RWPE2 (cell line): ENCODE measurements around the gene HOXC11.
A peak's percentile ranks its signal among the peaks of the same experiment; 100 is the strongest.

Source experiments
- ATAC-seq: fragments of 200-7000 bp; cut with Tn5 transposase; 3 replicates; pipeline ENCODE4 v1.9.1; 2021; ENCODE audit warnings: low read depth
- DNase-seq: peaks from one replicate; pipeline ENCODE4 v3.0.0-alpha.2; 2020; ENCODE audit warnings: low spot score
- H3K27ac ChIP-seq: fragments of 450-650 bp; 2 replicates; pipeline ENCODE4 v1.5.1; 2017; ENCODE audit warnings: mild to moderate bottlenecking; ENCODE audit not compliant: poor library complexity, severe bottlenecking
- H3K27me3 ChIP-seq: fragments of 250-450 bp; sonication (Bioruptor Pico); 2 replicates; pipeline ENCODE4 v1.5.1; 2021; ENCODE audit warnings: mild to moderate bottlenecking, moderate library complexity; ENCODE audit not compliant: insufficient read depth, poor library complexity, severe bottlenecking
- H3K36me3 ChIP-seq: fragments of 250-450 bp; sonication (Bioruptor Pico); 2 replicates; pipeline ENCODE4 v1.5.1; 2020; ENCODE audit warnings: low read depth, mild to moderate bottlenecking, moderate library complexity
- H3K4me1 ChIP-seq: fragments of 250-450 bp; sonication (Bioruptor Pico); 2 replicates; pipeline ENCODE4 v1.5.1; 2021; ENCODE audit warnings: mild to moderate bottlenecking, moderate library complexity; ENCODE audit not compliant: insufficient read depth, poor library complexity, severe bottlenecking
- H3K4me3 ChIP-seq: fragments of 250-450 bp; sonication (Bioruptor Pico); 2 replicates; pipeline ENCODE4 v1.5.1; 2021; ENCODE audit warnings: mild to moderate bottlenecking, moderate library complexity; ENCODE audit not compliant: severe bottlenecking
- H3K9me3 ChIP-seq: fragments of 250-450 bp; sonication (Bioruptor Pico); 2 replicates; pipeline ENCODE4 v1.5.1; 2021; ENCODE audit warnings: mild to moderate bottlenecking, moderate library complexity; ENCODE audit not compliant: severe bottlenecking
- TF ChIP-seq, protein P1 (sequence below): fragments of 450-650 bp; IDR thresholded peaks from one replicate; pipeline ENCODE4 v1.5.1; 2017; ENCODE audit warnings: mild to moderate bottlenecking, moderate library complexity; ENCODE audit not compliant: poor library complexity, severe bottlenecking

Gene HOXC11

DNA sequence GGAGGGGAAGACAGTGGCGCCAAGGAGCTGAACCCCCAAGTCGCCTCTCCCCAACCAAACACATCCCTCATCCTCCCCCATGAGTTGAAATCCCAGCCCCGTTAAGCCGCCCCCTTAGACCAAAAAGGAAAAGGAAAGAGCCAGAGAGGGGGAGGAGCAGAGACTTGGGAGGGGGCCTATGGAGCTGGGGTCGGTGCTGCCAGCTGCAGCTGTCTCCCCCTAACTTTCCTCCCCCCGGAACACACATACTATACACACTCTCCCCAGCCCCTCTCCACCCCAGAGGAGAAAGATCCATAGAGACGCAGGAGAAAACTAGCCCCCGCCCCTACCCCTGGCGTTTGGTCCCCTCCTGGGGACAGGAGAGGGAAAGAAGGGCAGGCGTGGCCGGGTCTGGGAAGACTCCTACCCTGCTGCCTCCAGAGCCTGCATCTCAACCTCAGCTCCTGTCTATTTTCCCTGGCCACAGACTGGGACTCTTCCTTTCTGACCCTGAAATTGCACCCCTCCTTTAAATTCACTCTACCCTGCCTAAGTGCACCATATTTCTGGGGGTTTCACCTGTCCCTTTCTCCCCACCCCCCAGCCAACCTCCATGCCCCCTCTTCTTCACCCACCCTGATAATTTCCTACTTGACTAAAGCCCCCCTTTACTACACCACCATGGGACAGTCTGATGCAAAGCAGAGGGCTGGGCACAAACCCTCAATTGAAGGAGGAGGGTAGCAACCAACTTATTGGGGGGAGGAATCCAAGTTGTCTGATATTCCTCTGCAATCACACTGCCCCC lies 25.4 kb downstream of the HOXC11 start:
- TF ChIP-seq, protein P1, sequence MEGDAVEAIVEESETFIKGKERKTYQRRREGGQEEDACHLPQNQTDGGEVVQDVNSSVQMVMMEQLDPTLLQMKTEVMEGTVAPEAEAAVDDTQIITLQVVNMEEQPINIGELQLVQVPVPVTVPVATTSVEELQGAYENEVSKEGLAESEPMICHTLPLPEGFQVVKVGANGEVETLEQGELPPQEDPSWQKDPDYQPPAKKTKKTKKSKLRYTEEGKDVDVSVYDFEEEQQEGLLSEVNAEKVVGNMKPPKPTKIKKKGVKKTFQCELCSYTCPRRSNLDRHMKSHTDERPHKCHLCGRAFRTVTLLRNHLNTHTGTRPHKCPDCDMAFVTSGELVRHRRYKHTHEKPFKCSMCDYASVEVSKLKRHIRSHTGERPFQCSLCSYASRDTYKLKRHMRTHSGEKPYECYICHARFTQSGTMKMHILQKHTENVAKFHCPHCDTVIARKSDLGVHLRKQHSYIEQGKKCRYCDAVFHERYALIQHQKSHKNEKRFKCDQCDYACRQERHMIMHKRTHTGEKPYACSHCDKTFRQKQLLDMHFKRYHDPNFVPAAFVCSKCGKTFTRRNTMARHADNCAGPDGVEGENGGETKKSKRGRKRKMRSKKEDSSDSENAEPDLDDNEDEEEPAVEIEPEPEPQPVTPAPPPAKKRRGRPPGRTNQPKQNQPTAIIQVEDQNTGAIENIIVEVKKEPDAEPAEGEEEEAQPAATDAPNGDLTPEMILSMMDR, result no peak
- Histone ChIP-seq H3K36me3 (no peaks in the 10 kb centered on the region), H3K4me3 (no peak overlapping the region), H3K4me1 (no peaks in the 10 kb centered on the region), H3K27ac (no peak overlapping the region), H3K27me3 (peaks cover 93% of the 10 kb centered on the region), H3K9me3 (no peaks in the 10 kb centered on the region)
- DNase-seq (no peak), ATAC-seq (no peak)

DNA sequence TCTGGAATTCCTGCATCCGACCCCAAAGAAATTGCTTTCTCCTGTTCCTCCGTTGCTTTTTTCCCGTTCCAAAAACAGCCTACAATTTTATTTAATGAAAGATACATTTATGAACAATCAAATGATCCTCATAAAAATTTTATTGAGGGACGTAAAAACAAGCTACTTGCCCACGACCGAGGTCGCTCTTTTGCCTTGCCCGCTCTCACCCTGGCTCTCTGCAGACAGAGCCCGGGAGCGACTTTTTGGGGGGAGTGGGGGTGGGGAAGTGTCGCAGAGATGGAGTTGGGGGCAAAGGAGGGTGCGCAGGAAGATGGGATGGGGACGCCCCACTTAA lies 25.9 kb downstream of the HOXC11 start:
- TF ChIP-seq, protein P1, result no peak
- no peaks in the 10 kb centered on the region for H3K9me3 ChIP-seq
- H3K27me3 ChIP-seq, result peaks cover 90% of the 10 kb centered on the region
- no peak overlapping the region for H3K27ac ChIP-seq
- H3K36me3 ChIP-seq, result no peaks in the 10 kb centered on the region
- peak overlapping the region; percentile 44 for H3K4me3 ChIP-seq
- no peaks in the 10 kb centered on the region for H3K4me1 ChIP-seq
- ATAC-seq (no peak), DNase-seq (no peak)

DNA sequence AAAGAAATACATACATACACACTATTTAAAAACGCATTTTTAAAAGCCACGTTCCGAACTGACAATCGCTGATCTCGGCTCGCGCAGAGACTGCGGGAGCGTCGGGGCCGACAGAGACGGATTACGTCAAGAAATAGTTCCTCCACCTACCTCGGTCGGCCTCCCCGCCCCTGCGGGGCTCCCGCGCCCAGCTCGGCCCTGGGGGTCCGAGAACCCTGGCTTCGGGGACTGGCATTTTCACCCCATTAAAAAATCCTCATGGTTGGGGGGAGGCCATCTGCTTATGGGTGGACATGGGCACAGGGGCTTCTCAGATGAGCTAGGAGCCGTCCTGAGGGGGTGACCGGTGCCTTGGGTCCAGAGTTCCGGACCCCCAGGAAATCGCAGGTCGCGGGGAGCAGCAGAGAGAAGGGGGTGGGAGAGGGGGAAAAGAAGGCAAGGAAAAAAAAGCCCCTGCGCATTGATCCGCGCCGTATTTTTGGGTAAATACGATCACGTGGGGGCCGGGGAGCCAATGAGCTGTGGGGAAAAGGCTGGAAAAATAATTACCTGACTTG lies 26.7 kb downstream of the HOXC11 start:
- 0 out of 3 replicates have a peak, but pooled peaks have one; percentile 5 for ATAC-seq
- Histone ChIP-seq H3K9me3 (no peaks in the 10 kb centered on the region), H3K4me1 (no peaks in the 10 kb centered on the region), H3K27ac (peak overlapping the region; percentile 20), H3K27me3 (peaks cover 90% of the 10 kb centered on the region), H3K36me3 (no peaks in the 10 kb centered on the region), H3K4me3 (peak overlapping the region; percentile 44)
- TF ChIP-seq, protein P1, result no peak
- no peak for DNase-seq

DNA sequence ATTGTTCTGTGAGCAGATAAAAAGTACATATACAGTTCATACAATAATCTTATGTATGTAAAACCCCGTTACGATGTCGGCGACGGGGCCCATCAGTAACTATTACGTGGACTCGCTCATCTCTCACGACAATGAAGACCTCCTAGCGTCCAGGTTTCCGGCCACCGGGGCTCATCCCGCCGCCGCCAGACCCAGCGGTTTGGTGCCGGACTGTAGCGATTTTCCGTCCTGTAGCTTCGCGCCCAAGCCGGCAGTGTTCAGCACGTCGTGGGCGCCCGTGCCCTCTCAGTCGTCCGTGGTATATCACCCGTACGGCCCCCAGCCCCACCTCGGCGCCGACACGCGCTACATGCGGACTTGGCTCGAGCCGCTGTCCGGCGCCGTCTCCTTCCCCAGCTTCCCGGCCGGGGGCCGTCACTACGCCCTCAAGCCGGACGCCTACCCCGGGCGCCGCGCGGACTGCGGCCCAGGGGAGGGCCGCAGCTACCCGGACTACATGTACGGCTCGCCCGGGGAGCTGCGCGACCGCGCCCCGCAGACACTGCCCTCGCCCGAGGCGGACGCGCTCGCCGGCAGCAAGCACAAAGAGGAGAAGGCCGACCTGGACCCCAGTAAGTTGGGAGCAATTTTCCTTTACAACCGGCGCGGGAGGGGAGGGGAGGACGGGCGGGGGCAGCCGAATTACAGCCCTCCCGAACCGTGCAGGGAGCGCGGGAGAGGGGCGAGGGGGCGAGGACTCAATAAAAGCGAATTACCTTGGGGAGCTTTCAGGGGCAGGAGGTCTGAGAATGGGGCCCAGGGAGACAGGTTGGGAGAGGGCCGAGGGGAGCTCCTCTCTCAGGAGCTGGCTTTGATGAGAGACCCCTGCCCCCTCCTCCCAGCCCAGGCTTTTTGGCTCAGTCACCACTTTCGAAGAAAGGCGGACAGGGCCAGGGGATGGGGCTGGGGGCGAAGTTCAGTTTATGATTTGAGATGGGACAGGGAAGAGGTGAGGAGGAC lies 27.5 kb downstream of the HOXC11 start, which contains the start of gene HOXC9:
Gene HOXC9, plus strand, starts transcription at position 46 of the 999 bp plus-strand sequence. Its CDS starts 28 bp downstream, at position 74.
- Histone ChIP-seq H3K4me1 (no peaks in the 10 kb centered on the region), H3K36me3 (no peaks in the 10 kb centered on the region), H3K9me3 (no peaks in the 10 kb centered on the region), H3K27ac (peak within 1 kb of the TSS; percentile 20), H3K4me3 (peak within 1 kb of the TSS; percentile 44), H3K27me3 (peaks cover 90% of the 10 kb centered on the region)
- TF ChIP-seq, protein P1, result no peak
- DNase-seq, result no peak
- ATAC-seq, result peak; percentile 29
